Measurements from ENCODE around the gene ZNF19. TPM values are rescaled to one million over a fixed set of nuclear protein-coding genes. Genes with fewer than 3 reads are reported as not detected.

The ZNF19 gene
- total and polyA plus RNA-seq, 2 donors (not counting 3 experiments of a cell fraction or from before 2014, with no cell fraction given) = 0.98 to 2.6 TPM

GRCh38 chr16:71537643-71538042, 48.5 kb upstream of the ZNF19 start:
- Histone ChIP-seq H3K9ac (replicated peaks; ENCODE audit: extremely low read depth, insufficient read depth, low read length) (no peak overlapping the region), H3K4me2 (ENCODE audit: insufficient read depth, low read length) (no peak overlapping the region), H2AFZ (ENCODE audit: low read depth, low read length) (no peak overlapping the region), H3K36me3 (ENCODE audit: control insufficient read depth in 2 of 2, extremely low read depth in 1 of 2, insufficient read depth in 2 of 2, low read length in 2 of 2) (no peaks in the 10 kb centered on the region), H3K9me3 (replicated peaks; ENCODE audit: control insufficient read depth, insufficient read depth, low read length) (no peaks in the 10 kb centered on the region), H4K20me1 (replicated peaks; ENCODE audit: control insufficient read depth, extremely low read depth, insufficient read depth, low read length) (no peaks in the 10 kb centered on the region), H3K27ac (ENCODE audit: insufficient read depth, low read depth, low read length) (no peak overlapping the region), H3K79me2 (ENCODE audit: control insufficient read depth, insufficient read depth, low read length) (no peaks in the 10 kb centered on the region), H3K27me3 (ENCODE audit: control insufficient read depth in 2 of 2, insufficient read depth in 2 of 2, low read length in 2 of 2) (peaks cover 0 to 2% of the 10 kb centered on the region in 2 experiments), H3K9me1 (replicated peaks; ENCODE audit: control insufficient read depth, extremely low read depth, insufficient read depth, low read length) (no peaks in the 10 kb centered on the region), H3K4me3 (replicated peaks in 1 of 3; ENCODE audit: insufficient read depth in 1 of 3, low read depth in 1 of 3, low read length in 3 of 3) (no peak overlapping the region), H3K4me1 (ENCODE audit: control insufficient read depth, extremely low read depth, insufficient read depth, low read length) (no peaks in the 10 kb centered on the region)
- no peak for TF ChIP-seq POLR2AphosphoS5 (IDR thresholded peaks at IDR 0.05; ENCODE audit: insufficient read depth, low read depth, low read length)
- TF ChIP-seq GATA2 (IDR thresholded peaks at IDR 0.05; ENCODE audit: insufficient read depth, insufficient read length, low read depth, low read length) = no peak
- TF ChIP-seq POLR2A (IDR thresholded peaks at IDR 0.05; ENCODE audit: low read depth, low read length) = no peak
- TF ChIP-seq CTCF (IDR thresholded peaks at IDR 0.05; ENCODE audit: extremely low read depth in 1 of 2, insufficient read depth in 1 of 2, low read depth in 1 of 2, low read length in 2 of 2) = peak; percentile 34 to 60
- no peak for TF ChIP-seq MYC (IDR thresholded peaks at IDR 0.05; ENCODE audit: low read depth, low read length)
- TF ChIP-seq FOS (IDR thresholded peaks at IDR 0.05; ENCODE audit: borderline replicate concordance, insufficient read depth, low read length) = no peak
- TF ChIP-seq MAX (IDR thresholded peaks at IDR 0.05; ENCODE audit: insufficient read depth, insufficient read length) = no peak
- TF ChIP-seq EZH2 (IDR thresholded peaks at IDR 0.05; ENCODE audit: borderline replicate concordance, low read depth, low read length, severe bottlenecking) = no peak
- TF ChIP-seq JUN (IDR thresholded peaks at IDR 0.05; ENCODE audit: borderline replicate concordance, insufficient read depth, insufficient read length, low read depth) = no peak
- ChIA-PET POLR2A (no interaction called here), CTCF (interaction anchor here (2.8 kb wide), 1 partner anchor 125 kb away, joined by 22 read pairs; no protein-coding TSS in a partner anchor)
- DNase-seq (ENCODE audit: low read depth, low spot score) (peak; percentile 33), FAIRE-seq (peak; percentile 66)
- BruUV-seq (replicated peaks) = no TSS peak
- dilution Hi-C loops (cut with MboI; ENCODE audit: extremely low pct_ligation_motif_present, low sequenced_read_pairs) (no loop called here), intact Hi-C loops (cut with micrococcal nuclease) (loop anchor here (1.0 kb wide), 2 partner anchors 58 to 125 kb away; no protein-coding TSS in a partner anchor)

Data from endothelial cell of umbilical vein (primary cell).